H1 (cell line): ENCODE data around the gene ALDH3A1. TPM values are rescaled to one million over a fixed set of nuclear protein-coding genes. Genes with fewer than 3 reads are reported as not detected.

ENCODE experiments used
- CTCF ChIA-PET: fragments of 300-600 bp; sonication (Branson Sonifier 250); formaldehyde crosslinking; loops from one replicate; lab custom pipeline; 2021; ENCODE audit not compliant: partially characterized antibody; lab: Charles Lee
- POLR2A ChIA-PET: fragments of 300-600 bp; sonication (Branson Sonifier 250); formaldehyde crosslinking; loops from one replicate; lab custom pipeline; 2021; ENCODE audit warnings: inconsistent platforms; ENCODE audit not compliant: partially characterized antibody; lab: Charles Lee
- DNase-seq, 2 experiments: peaks; one replicate each; pipeline versions ENCODE4 v3.0.0 to v3.0.0-alpha.2; 2010 to 2022; ENCODE audit warnings: low spot score in 2 of 2, low read depth in 1 of 2, mixed read lengths in 1 of 2
- FAIRE-seq: peaks from 2 replicates; lab custom pipeline; 2011; peaks lifted over from hg19 to GRCh38; lab: Jason Lieb, UNC
- H2AFZ ChIP-seq: 2 replicates; pipeline ENCODE4 v1.8.1; 2012; ENCODE audit warnings: low read length, inconsistent platforms
- H2AK5ac ChIP-seq: 2 replicates; pipeline ENCODE4 v1.6.1; 2013; ENCODE audit warnings: low read depth, low read length
- H2BK120ac ChIP-seq: replicated peaks from 2 replicates; pipeline ENCODE3; 2013; ENCODE audit warnings: low read depth, low read length, inconsistent platforms
- H2BK12ac ChIP-seq: 2 replicates; pipeline ENCODE4 v1.6.1; 2013; ENCODE audit warnings: low read depth, low read length
- H2BK15ac ChIP-seq: 2 replicates; pipeline ENCODE4 v1.6.1; 2013; ENCODE audit warnings: low read length
- H2BK20ac ChIP-seq: 2 replicates; pipeline ENCODE4 v1.6.1; 2013; ENCODE audit warnings: low read length
- H2BK5ac ChIP-seq: 2 replicates; pipeline ENCODE4 v1.6.1; 2013; ENCODE audit warnings: low read depth, low read length
- H3K14ac ChIP-seq: 2 replicates; pipeline ENCODE4 v1.6.1; 2013; ENCODE audit warnings: inconsistent platforms; ENCODE audit not compliant: insufficient read length
- H3K18ac ChIP-seq: 2 replicates; pipeline ENCODE4 v1.6.1; 2013; ENCODE audit warnings: low read length; ENCODE audit errors: extremely low read depth
- H3K23ac ChIP-seq: 2 replicates; pipeline ENCODE4 v1.6.1; 2013; ENCODE audit warnings: inconsistent platforms; ENCODE audit not compliant: insufficient read length
- H3K23me2 ChIP-seq: 2 replicates; pipeline ENCODE4 v1.6.1; 2013; ENCODE audit warnings: low read depth, low read length
- H3K27ac ChIP-seq: 2 replicates; pipeline ENCODE4 v1.6.1; 2011; ENCODE audit warnings: low read depth, low read length, inconsistent platforms
- H3K27me3 ChIP-seq, 4 experiments: replicated peaks in 1 of 4; 1 replicate in 1 of 4; 2 replicates in 3 of 4; pipeline versions ENCODE4 v1.6.1 to v1.8.1; 2011 to 2013; ENCODE audit warnings: low read length in 3 of 4, mild to moderate bottlenecking in 3 of 4, inconsistent platforms in 2 of 4, mixed read lengths in 2 of 4, moderate library complexity in 1 of 4; ENCODE audit not compliant: control insufficient read depth in 3 of 4, insufficient read depth in 3 of 4; ENCODE audit errors: extremely low read depth in 1 of 4
- H3K36me3 ChIP-seq, 4 experiments: 2 replicates each; pipeline versions ENCODE4 v1.6.1 to v1.8.1; 2011 to 2013; ENCODE audit warnings: mild to moderate bottlenecking in 4 of 4, low read length in 3 of 4, moderate library complexity in 2 of 4, control low read depth in 1 of 4, inconsistent platforms in 1 of 4; ENCODE audit not compliant: insufficient read depth in 4 of 4, control insufficient read depth in 2 of 4
- H3K4ac ChIP-seq: replicated peaks from 2 replicates; pipeline ENCODE3; 2013; ENCODE audit warnings: low read length, low read depth, mixed read lengths, inconsistent platforms; ENCODE audit not compliant: insufficient read length
- H3K4me1 ChIP-seq, 4 experiments: replicated peaks in 1 of 4; 1 replicate in 1 of 4; 2 replicates in 3 of 4; pipeline versions ENCODE4 v1.6.1 to v1.8.1; 2011 to 2013; ENCODE audit warnings: low read length in 3 of 4, inconsistent platforms in 2 of 4, mixed read lengths in 1 of 4; ENCODE audit not compliant: insufficient read depth in 4 of 4, control insufficient read depth in 3 of 4
- H3K4me2 ChIP-seq, 2 experiments: 2 replicates each; pipeline versions ENCODE4 v1.6.1 to v1.8.1; 2011 to 2013; ENCODE audit warnings: low read depth in 2 of 2, low read length in 2 of 2, control low read depth in 1 of 2, inconsistent platforms in 1 of 2, mild to moderate bottlenecking in 1 of 2; ENCODE audit not compliant: insufficient read depth in 1 of 2
- H3K4me3 ChIP-seq, 4 experiments: fragments of 200-600, 300-600 bp in 1 of 4; sonication (generic), shearing (Covaris generic), sonication (Bioruptor Twin) in 1 of 4; 2 replicates each; pipeline versions ENCODE4 v1.5.1 to v1.8.1; 2011 to 2016; ENCODE audit warnings: low read length in 4 of 4, low read depth in 3 of 4, control low read depth in 2 of 4, inconsistent platforms in 2 of 4, mild to moderate bottlenecking in 2 of 4, mixed read lengths in 1 of 4, moderate library complexity in 1 of 4; ENCODE audit not compliant: insufficient read depth in 2 of 4; ENCODE audit errors: extremely low read depth in 1 of 4
- H3K56ac ChIP-seq: replicated peaks from 2 replicates; pipeline ENCODE3; 2013; ENCODE audit warnings: low read depth, mild to moderate bottlenecking, mixed read lengths, low read length, inconsistent platforms; ENCODE audit not compliant: insufficient read length
- H3K79me1 ChIP-seq: 2 replicates; pipeline ENCODE4 v1.6.1; 2013; ENCODE audit warnings: low read depth, low read length, control low read depth
- H3K79me2 ChIP-seq, 2 experiments: 2 replicates each; pipeline versions ENCODE4 v1.6.1 to v1.8.1; 2012 to 2013; ENCODE audit warnings: low read length in 2 of 2, mild to moderate bottlenecking in 2 of 2, inconsistent platforms in 1 of 2; ENCODE audit not compliant: insufficient read depth in 2 of 2, control insufficient read depth in 1 of 2
- H3K9ac ChIP-seq, 4 experiments: replicated peaks in 1 of 4; 1 replicate in 1 of 4; 2 replicates in 3 of 4; pipeline versions ENCODE4 v1.6.1 to v1.8.1; 2011 to 2013; ENCODE audit warnings: low read depth in 3 of 4, low read length in 3 of 4, control low read depth in 2 of 4, mild to moderate bottlenecking in 2 of 4, moderate library complexity in 2 of 4, inconsistent platforms in 1 of 4; ENCODE audit errors: extremely low read depth in 1 of 4
- H3K9me3 ChIP-seq, 2 experiments: 2 replicates each; pipeline versions ENCODE4 v1.6.1 to v1.8.1; 2012 to 2013; ENCODE audit warnings: mild to moderate bottlenecking in 2 of 2, moderate library complexity in 2 of 2, control low read depth in 1 of 2, inconsistent platforms in 1 of 2, low read depth in 1 of 2, low read length in 1 of 2, mixed read lengths in 1 of 2; ENCODE audit not compliant: insufficient read depth in 2 of 2
- H4K20me1 ChIP-seq, 2 experiments: replicated peaks in 1 of 2; 2 replicates each; pipeline versions ENCODE3 to v1.8.1; 2011 to 2013; ENCODE audit warnings: inconsistent platforms in 2 of 2, low read length in 2 of 2, mild to moderate bottlenecking in 1 of 2; ENCODE audit not compliant: insufficient read depth in 2 of 2, control insufficient read depth in 1 of 2
- H4K5ac ChIP-seq: 2 replicates; pipeline ENCODE4 v1.6.1; 2013; ENCODE audit warnings: low read length, low read depth, mixed read lengths, inconsistent platforms; ENCODE audit not compliant: insufficient read length
- H4K8ac ChIP-seq: 2 replicates; pipeline ENCODE4 v1.8.0; 2013; ENCODE audit warnings: mild to moderate bottlenecking, moderate library complexity, low read length, inconsistent platforms; ENCODE audit not compliant: insufficient read depth; ENCODE audit errors: extremely low read depth
- H4K91ac ChIP-seq: replicated peaks from 2 replicates; pipeline ENCODE3; 2013; ENCODE audit warnings: low read length, mixed read lengths, inconsistent platforms; ENCODE audit not compliant: insufficient read length
- BRCA1 ChIP-seq: IDR thresholded peaks from 2 replicates; pipeline ENCODE4 v1.6.1; 2012; ENCODE audit warnings: low read depth, low read length, improper control_type of control experiment
- CREB1 ChIP-seq: IDR thresholded peaks from 2 replicates; pipeline ENCODE4 v1.6.1; 2012; ENCODE audit warnings: inconsistent platforms
- HDAC2 ChIP-seq, 2 experiments: fragments of 300-600 bp in 1 of 2; sonication (generic) in 1 of 2; IDR thresholded peaks; 2 replicates each; pipeline ENCODE4 v1.6.1; 2011 to 2012; ENCODE audit warnings: low read depth in 2 of 2, low read length in 2 of 2, mild to moderate bottlenecking in 2 of 2, moderate library complexity in 2 of 2, borderline replicate concordance in 1 of 2, inconsistent platforms in 1 of 2
- RNF2 ChIP-seq: fragments of 200-900, 300-1000 bp; sonication (generic); IDR thresholded peaks from 2 replicates; pipeline ENCODE4 v1.7.1; 2016; ENCODE audit warnings: borderline replicate concordance, low read depth, mild to moderate bottlenecking, antibody characterized with exemption, low read length; ENCODE audit not compliant: poor library complexity, severe bottlenecking; ENCODE audit errors: missing control alignments
- RXRA ChIP-seq: IDR thresholded peaks from 2 replicates; pipeline ENCODE4 v1.6.1; 2011; ENCODE audit warnings: low read depth, mild to moderate bottlenecking, low read length, moderate library complexity; ENCODE audit not compliant: insufficient read depth
- SP1 ChIP-seq: IDR thresholded peaks from 2 replicates; pipeline ENCODE4 v1.6.1; 2011; ENCODE audit warnings: low read depth, low read length
- WGBS, 2 experiments: shearing (Covaris generic) in 1 of 2; methylation state at CpG; one replicate each; pipeline versions ENCODE4 v1.1.6 to v1.1.7; 2013 to 2015; ENCODE audit warnings: low lambda C conversion rate in 2 of 2, mixed read lengths in 2 of 2, inconsistent platforms in 1 of 2, low coverage in 1 of 2, missing lambda C conversion rate in 1 of 2; ENCODE audit not compliant: insufficient replicate concordance in 2 of 2, insufficient coverage in 1 of 2, insufficient read length in 1 of 2; ENCODE audit errors: extremely low coverage in 1 of 2, missing lambda C conversion rate in 1 of 2; 5-methylcytosine and 5-hydroxymethylcytosine counted together
- polyA plus RNA-seq, 7 experiments: library from polyadenylated mRNA; depleted of rRNA in 3 of 7; stranded (reverse) in 5 of 7; unstranded in 2 of 7; fragments of >200 nt in 5 of 7; fragments of 200-250 nt in 2 of 7; gene quantifications; 1 replicate in 5 of 7; 2 replicates in 1 of 7; 4 replicates in 1 of 7; pipeline versions ENCODE4 v1.2.1 to v1.2.3, GENCODE V29; 2011 to 2013; ENCODE audit warnings: missing spikeins in 2 of 7, mixed read lengths in 2 of 7
- total RNA-seq: library from RNA; stranded (reverse); fragmentation: NEBNext Ultra II Directional; extraction: Animal tissue kit (Norgen Biotek cat#: 25700); gene quantifications from 2 replicates; pipeline ENCODE4 v1.2.1, GENCODE V29; 2021
- TF ChIP-seq, protein P1 (sequence below): IDR thresholded peaks from 2 replicates; pipeline ENCODE4 v1.6.1; 2012; ENCODE audit warnings: inconsistent platforms
- TF ChIP-seq, protein P2 (sequence below): IDR thresholded peaks from 2 replicates; pipeline ENCODE4 v1.6.1; 2011; ENCODE audit warnings: low read length, improper control_type of control experiment
- TF ChIP-seq, protein P3 (sequence below): IDR thresholded peaks from 2 replicates; pipeline ENCODE4 v1.6.1; 2012; ENCODE audit warnings: low read length, inconsistent platforms

Gene ALDH3A1
- total and polyA plus RNA-seq, 2 of the 8 experiments (the other 6 are each of a cell fraction or from before 2014, with no cell fraction given) = 0.37 to 1.4 TPM

DNA sequence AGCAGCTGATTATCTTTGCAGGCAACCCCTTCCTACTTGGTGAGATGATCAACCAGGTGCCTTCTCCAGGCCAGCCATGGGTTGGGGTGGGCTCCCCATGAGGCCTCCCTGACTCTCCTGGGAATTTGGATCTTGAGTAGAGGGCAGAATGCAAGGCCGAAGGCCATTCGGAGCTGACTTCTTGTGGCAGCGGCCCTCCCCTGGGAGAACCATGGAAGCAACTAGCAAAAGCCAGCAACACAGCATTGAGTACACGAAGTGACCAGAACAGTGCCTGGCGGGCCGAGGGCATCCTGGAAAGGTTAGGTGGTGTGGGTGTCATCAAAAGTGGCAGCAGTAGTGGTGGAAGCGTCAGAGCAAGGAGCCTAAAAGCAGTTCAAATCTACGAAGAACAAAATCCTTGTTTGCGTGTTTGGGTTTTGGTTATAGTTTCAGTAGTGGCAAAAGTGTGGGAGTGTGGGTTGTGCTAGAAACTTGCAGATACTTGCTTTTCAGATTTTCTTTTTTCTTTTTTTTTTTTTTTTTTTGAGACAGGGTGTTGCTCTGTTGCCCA lies 2.0 kb upstream of the ALDH3A1 start:
- Histone ChIP-seq H4K91ac (no peak overlapping the region), H3K79me1 (no peaks in the 10 kb centered on the region), H2AFZ (no peak overlapping the region), H4K5ac (no peak overlapping the region), H3K9me3 (no peaks in the 10 kb centered on the region), H2BK15ac (0 out of 2 replicates have a peak overlapping the region, but pooled peaks have one; percentile 65), H3K23ac (no peak overlapping the region), H3K27me3 (peaks cover 0 to 6% (median 1%) of the 10 kb centered on the region in 4 experiments; a peak in 4 of 7 replicates), H2BK120ac (no peak overlapping the region), H2BK5ac (no peak overlapping the region), H2BK20ac (no peak overlapping the region), H3K23me2 (peaks cover 2% of the 10 kb centered on the region; the same call in 1 of the 2 replicates), H3K4me2 (no peak overlapping the region), H3K4me1 (peaks cover 0 to 5% (median 3%) of the 10 kb centered on the region in 4 experiments; a peak in 5 of 7 replicates), H3K4ac (no peak overlapping the region), H3K27ac (no peak overlapping the region), H3K36me3 (no peaks in the 10 kb centered on the region), H3K9ac (no peak overlapping the region), H3K56ac (no peak overlapping the region), H4K8ac (peak overlapping the region; percentile 57; the same call in 1 of the 2 replicates), H3K79me2 (no peaks in the 10 kb centered on the region), H3K18ac (no peak overlapping the region; the same call in 1 of the 2 replicates), H4K20me1 (no peaks in the 10 kb centered on the region), H3K4me3 (no peak overlapping the region), H2BK12ac (0 out of 2 replicates have a peak overlapping the region, but pooled peaks have one; percentile 9), H2AK5ac (peak overlapping the region; percentile 75; the same call in 1 of the 2 replicates), H3K14ac (no peak overlapping the region)
- CTCF ChIA-PET = interaction anchor here (1.2 to 3.3 kb wide), 4 partner anchors 9 to 199 kb away, joined by 3 to 14 read pairs (median 8); no protein-coding TSS in a partner anchor
- FAIRE-seq = no peak
- WGBS, 2 experiments = 92% methylated on average over 9 of the region's 9 CpGs; no CpG with 5 or more reads in 1 of the 2 experiments
- DNase-seq = no peak
- POLR2A ChIA-PET = no interaction called here
- TF ChIP-seq, protein P1, sequence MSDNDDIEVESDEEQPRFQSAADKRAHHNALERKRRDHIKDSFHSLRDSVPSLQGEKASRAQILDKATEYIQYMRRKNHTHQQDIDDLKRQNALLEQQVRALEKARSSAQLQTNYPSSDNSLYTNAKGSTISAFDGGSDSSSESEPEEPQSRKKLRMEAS = no peak
- TF ChIP-seq HDAC2 (IDR thresholded peaks at IDR 0.05; ENCODE audit: borderline replicate concordance in 1 of 2, low read depth in 2 of 2, low read length in 2 of 2) (no peak), RNF2 (no peak), SP1 (no peak), RXRA (no peak), BRCA1 (no peak), CREB1 (no peak)
- TF ChIP-seq, protein P2, sequence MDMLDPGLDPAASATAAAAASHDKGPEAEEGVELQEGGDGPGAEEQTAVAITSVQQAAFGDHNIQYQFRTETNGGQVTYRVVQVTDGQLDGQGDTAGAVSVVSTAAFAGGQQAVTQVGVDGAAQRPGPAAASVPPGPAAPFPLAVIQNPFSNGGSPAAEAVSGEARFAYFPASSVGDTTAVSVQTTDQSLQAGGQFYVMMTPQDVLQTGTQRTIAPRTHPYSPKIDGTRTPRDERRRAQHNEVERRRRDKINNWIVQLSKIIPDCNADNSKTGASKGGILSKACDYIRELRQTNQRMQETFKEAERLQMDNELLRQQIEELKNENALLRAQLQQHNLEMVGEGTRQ = no peak
- TF ChIP-seq, protein P3, sequence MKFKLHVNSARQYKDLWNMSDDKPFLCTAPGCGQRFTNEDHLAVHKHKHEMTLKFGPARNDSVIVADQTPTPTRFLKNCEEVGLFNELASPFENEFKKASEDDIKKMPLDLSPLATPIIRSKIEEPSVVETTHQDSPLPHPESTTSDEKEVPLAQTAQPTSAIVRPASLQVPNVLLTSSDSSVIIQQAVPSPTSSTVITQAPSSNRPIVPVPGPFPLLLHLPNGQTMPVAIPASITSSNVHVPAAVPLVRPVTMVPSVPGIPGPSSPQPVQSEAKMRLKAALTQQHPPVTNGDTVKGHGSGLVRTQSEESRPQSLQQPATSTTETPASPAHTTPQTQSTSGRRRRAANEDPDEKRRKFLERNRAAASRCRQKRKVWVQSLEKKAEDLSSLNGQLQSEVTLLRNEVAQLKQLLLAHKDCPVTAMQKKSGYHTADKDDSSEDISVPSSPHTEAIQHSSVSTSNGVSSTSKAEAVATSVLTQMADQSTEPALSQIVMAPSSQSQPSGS = no peak
